Retina (tissue), 1 donor: ENCODE results near the gene GCGR.

Experiments
- DNase-seq: peaks from one replicate; pipeline ENCODE4 v3.0.0-alpha.2; 2016

The GCGR gene

GRCh38 chr17:81812571-81813370 lies 8.8 kb downstream of the GCGR start:
- no peak for DNase-seq

- no peak for DNase-seq
These were observed 9.4 kb downstream of the GCGR start for GRCh38 chr17:81813371-81813684.

- no peak for DNase-seq
These were observed 10.1 kb downstream of the GCGR start for GRCh38 chr17:81813861-81814683.

GRCh38 chr17:81814748-81815645 lies 11.0 kb downstream of the GCGR start:
- peak; percentile 58 for DNase-seq

DNA sequence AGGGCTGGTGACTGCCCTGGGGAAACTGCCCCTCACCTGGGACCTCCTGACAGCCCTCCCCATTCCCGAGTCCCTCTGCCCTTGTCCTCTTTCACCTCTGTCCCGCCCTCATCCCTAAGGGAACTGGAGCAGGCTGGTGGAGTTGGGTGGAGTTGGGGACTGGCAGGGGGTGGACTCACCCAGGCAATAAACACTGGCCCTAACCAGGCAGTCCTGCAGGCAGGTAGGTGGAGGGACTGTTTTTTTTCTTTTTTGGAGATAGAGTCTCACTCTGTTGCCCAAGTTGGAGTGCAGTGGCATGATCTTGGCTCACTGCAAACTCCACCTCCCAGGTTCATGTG lies 11.7 kb downstream of the GCGR start:
- no peak for DNase-seq

DNA sequence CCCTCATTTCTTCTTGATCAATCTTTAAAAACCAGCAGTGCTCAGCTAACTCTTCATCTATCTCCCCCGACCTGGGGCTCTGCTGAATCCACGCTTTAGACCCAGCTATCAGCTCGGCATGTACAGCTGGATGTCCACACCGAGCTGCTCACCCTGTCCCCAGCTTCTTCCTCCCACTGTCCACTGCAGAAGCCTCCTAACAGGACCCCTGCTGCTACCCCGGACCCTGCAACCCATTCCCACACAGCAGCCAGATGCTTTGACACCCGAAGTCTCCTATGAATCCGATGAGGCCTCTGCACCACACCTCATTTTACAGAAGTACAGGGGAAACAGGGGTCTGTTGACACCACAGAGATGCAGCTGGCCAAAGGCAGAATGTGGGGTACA lies 13.8 kb downstream of the GCGR start:
- DNase-seq = no peak

DNA sequence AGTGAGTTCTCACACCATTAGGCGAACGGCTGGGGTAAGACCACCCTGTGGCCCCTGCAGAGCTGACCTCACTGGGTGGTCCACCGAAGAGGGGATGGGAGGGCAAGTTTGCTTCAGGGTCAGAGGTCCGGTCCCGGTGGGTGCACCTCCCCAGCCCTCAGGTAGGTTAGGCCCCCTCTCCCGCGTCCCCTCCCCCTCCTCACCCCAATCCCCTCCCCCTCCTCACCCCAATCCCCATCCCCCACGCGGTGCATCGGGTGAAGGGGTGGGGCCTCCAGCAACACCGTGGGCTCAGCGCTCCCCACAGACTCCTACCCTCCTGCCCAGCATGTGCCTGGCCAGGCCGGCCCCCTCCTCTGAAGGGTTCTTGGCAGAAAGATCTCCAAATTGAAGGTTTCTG lies 15.8 kb downstream of the GCGR start:
- DNase-seq = no peak

GRCh38 chr17:81821147-81821546 lies 17.2 kb downstream of the GCGR start:
- DNase-seq = no peak

- DNase-seq = no peak
These were observed 17.8 kb downstream of the GCGR start for GRCh38 chr17:81821603-81822311.

DNA sequence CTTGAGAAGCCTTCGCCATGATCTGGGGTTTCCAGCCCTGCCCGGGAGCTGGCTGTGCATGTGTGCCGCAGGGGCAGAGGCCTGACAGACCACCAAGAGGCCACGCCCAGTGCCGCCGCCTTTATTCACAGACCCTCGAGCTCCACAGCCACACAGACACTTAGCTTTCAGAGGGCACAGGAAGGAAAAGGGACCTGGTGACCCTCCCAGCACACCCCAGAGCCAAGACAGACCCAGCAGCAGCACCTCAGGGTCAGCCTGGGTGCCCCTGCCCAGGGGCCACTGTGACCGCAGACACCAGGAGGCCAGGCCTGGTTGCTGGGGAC lies 18.3 kb downstream of the GCGR start:
- no peak for DNase-seq

DNA sequence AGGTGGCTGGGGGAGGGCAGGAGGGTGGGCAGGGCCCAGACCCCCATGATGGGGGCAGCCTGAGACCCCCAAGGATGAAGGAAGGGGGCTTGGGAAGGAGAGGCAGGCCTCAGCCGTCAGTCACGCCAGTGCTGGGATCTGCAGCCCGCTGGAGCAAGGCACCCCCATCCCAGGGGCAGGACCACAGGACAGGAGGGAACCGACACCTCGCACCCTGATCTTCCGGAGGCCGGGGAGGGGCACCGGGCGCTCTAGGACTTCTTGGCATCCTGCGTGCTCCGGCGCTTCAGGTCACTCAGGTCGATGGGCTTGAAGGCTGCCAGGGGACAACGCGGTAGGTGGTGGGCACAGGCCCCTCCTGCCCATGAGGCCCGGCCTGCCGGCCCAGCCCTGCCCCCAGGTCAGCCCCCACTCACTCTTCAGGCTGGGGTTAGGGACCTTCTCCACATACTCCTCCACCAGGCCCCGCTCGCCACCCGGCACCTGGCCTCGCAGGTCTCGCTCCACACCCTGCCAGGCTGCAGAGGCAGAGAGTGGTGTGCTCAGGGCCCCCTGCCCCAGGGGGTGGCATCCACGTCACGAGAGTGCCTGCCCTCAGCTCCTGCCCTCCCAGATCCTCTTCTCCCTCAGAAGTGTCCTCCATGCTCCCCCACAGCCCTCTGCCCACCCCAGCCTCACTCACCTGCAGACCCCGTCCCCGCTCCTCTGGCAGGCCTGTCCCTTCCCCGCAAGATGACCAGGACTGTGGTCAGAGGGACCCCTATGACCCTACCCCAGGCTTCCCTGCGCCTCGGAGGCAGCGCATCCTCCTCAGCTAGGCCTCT lies 19.3 kb downstream of the GCGR start:
- no peak for DNase-seq

DNA sequence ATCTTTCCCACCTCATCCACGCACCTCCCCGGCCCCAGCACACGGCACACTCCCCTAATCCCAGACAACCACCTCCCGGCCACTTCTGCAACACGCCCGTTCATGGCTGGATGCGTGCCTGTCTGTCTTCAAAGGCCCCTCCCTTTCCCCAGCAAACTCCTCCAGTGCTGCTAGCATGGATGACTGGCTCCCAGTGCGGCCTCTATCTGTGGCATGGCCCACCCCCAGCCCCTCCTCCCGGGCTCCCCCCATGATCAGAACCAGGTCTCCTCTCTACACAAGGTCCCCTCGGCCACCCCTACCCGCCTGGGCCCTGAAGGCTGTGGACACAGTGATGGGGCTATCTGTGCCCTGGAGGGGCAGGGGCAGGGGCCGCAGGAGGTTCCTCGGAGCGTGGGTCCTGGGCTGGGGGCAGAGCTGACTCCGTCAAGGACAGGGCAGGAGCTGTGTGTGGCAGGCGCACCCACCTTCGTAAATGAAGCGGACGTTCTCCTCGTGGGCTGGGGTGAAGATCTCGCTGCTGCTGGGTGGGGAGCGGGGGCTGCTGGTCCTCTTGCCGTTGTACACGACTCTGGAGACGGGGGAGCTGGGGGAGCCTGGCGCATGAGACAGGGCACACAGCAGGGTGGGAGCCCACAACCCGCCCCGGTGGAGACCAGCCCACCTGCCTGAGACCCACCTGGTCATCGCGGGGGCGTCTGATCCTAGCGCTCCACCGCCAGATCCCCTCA lies 20.0 kb downstream of the GCGR start:
- no peak for DNase-seq

DNA sequence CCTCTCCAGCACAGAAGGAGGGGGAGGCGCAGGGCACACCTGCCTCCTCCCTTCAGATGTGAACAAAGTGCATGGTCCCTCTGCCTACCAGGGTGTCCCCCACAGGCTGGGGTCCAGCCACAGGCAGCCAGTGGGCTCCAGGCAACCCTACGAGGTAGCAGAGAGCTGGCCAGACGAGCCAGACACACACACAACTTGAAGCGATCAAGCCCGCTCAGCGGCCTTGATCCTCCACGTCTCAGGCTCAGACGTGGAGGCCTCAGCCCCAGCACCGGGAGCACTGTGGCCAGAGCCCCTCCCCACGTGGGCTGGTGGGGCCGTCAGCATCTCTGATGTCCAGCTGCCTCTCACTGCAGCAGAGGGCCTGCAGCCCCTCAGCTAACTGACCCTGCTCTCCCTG lies 20.6 kb downstream of the GCGR start:
- DNase-seq = no peak

- no peak for DNase-seq
These were observed 22.0 kb downstream of the GCGR start for GRCh38 chr17:81825841-81826466.

GRCh38 chr17:81828656-81829055 lies 24.7 kb downstream of the GCGR start:
- DNase-seq = no peak

GRCh38 chr17:81829858-81830257 lies 25.9 kb downstream of the GCGR start:
- no peak for DNase-seq

GRCh38 chr17:81831563-81831956 lies 27.6 kb downstream of the GCGR start:
- DNase-seq = no peak

DNA sequence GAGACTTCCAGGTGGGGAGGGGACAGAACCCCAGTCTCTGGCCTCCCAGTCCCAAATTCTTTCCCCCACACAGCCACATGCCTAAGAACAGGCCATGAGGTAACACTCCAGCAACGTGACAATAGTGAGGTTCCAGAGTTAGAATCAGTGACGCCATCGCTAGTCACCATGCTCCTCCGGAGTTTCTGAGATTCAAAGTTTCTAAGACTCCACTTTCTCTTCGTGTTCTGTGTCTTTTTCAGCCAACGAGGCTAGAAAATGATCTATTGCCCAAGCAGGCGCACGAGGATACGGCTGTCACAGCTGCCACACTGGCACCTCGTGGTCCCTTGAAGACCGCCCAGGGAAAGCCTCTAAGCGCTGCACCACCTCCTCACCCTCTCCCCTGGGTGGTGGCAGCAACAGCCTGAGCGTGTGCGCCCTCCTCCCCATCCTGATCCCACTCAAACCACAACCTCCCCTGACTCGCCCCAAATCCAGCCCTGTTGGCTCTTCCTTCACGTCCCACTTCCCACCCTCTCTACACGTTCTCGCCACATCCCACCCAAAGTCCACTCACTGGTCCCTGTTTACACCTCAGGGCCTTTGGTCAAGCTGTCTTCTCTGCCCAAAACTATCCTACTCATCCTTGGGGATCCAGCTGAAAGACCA lies 28.1 kb downstream of the GCGR start:
- no peak for DNase-seq

GRCh38 chr17:81832608-81833159 lies 28.7 kb downstream of the GCGR start:
- DNase-seq = peak; percentile 48
